ENCODE results near the gene GPR107.

DNA sequence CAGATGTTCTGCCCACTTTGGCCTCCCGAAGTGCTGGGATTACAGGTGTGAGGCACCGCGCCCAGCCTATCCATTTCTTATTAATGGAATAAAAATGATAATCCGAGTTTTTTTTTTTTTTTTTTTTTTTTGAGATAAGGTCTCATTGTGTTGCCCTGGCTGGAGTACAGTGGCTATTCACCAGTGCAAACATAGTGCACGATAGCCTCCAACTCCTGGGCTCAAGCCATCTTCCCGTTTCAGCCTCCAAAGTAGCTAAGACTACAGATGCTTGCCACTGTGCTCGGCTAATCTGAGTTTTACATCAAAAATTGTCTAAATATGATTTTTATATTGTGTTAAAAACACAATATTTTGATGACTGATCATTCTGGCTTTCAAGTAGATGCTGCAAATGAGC, 6.6 kb downstream of the GPR107 start:
- TF ChIP-seq, protein P1, sequence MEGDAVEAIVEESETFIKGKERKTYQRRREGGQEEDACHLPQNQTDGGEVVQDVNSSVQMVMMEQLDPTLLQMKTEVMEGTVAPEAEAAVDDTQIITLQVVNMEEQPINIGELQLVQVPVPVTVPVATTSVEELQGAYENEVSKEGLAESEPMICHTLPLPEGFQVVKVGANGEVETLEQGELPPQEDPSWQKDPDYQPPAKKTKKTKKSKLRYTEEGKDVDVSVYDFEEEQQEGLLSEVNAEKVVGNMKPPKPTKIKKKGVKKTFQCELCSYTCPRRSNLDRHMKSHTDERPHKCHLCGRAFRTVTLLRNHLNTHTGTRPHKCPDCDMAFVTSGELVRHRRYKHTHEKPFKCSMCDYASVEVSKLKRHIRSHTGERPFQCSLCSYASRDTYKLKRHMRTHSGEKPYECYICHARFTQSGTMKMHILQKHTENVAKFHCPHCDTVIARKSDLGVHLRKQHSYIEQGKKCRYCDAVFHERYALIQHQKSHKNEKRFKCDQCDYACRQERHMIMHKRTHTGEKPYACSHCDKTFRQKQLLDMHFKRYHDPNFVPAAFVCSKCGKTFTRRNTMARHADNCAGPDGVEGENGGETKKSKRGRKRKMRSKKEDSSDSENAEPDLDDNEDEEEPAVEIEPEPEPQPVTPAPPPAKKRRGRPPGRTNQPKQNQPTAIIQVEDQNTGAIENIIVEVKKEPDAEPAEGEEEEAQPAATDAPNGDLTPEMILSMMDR (IDR thresholded peaks at IDR 0.05) = no peak
- no peak for TF ChIP-seq POLR2AphosphoS5 (IDR thresholded peaks at IDR 0.05)
